GM12891 (cell line): Measurements from ENCODE around the gene RNF152.

Experiments
- DNase-seq: peaks from one replicate; pipeline ENCODE4 v3.0.0; 2011; ENCODE audit warnings: low spot score; ENCODE audit not compliant: insufficient read length
- FAIRE-seq: peaks from 2 replicates; lab custom pipeline; 2011; peaks lifted over from hg19 to GRCh38; lab: Jason Lieb, UNC
- PAX5 ChIP-seq: IDR thresholded peaks from 2 replicates; pipeline ENCODE4 v1.6.1; 2011; ENCODE audit warnings: low read length, moderate library complexity, mild to moderate bottlenecking; ENCODE audit not compliant: insufficient read depth, severe bottlenecking
- POLR2A ChIP-seq: IDR thresholded peaks from 2 replicates; pipeline ENCODE4 v1.6.1; 2011; ENCODE audit warnings: low read depth, low read length, control low read depth
- POLR2AphosphoS5 ChIP-seq: IDR thresholded peaks from 2 replicates; pipeline ENCODE4 v1.6.1; 2011; ENCODE audit warnings: low read depth, low read length, control low read depth
- POU2F2 ChIP-seq: IDR thresholded peaks from 2 replicates; pipeline ENCODE4 v1.6.1; 2011; ENCODE audit warnings: low read depth, mild to moderate bottlenecking, control low read depth, low read length, moderate library complexity
- SPI1 ChIP-seq: IDR thresholded peaks from 2 replicates; pipeline ENCODE4 v1.6.1; 2011; ENCODE audit warnings: low read depth, low read length, control low read depth
- TAF1 ChIP-seq: IDR thresholded peaks from 2 replicates; pipeline ENCODE4 v1.6.1; 2011; ENCODE audit warnings: low read depth, low read length, control low read depth

Gene RNF152

DNA sequence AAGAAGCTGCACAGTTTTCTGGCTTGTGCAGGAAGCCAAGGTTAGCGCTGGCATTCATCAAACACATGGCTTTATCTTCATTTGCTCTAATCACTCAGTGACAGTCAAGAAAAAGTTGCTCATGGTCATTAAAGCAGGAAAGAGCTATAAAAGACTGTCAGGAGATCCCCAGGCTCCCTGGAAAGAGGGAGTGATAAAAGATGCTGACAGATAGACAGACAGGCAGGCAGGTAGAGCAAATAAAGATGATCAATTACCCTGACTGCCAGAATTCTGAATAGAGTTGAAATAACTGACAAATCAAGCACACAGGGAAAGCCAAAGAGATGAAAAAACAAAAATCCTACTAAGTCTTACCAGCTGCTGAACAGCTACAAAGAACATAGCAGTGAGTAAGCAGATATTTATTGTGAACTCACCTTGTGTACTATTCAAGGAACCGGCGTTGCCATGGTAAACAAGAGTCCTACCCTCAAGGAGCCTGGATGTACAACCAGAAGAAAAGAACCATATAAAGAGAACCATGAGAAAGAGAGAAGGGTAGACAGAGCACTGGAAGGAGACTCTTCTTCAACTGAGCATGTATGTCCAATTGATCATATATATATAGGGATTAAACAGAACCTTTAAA lies 68.0 kb downstream of the RNF152 start:
- TF ChIP-seq POLR2A: no peak
- no peak for TF ChIP-seq SPI1
- TF ChIP-seq POU2F2: no peak
- TF ChIP-seq PAX5: no peak
- TF ChIP-seq POLR2AphosphoS5: no peak
- no peak for TF ChIP-seq TAF1
- no peak for FAIRE-seq
- no peak for DNase-seq

GRCh38 chr18:61823595-61823994 lies 69.2 kb downstream of the RNF152 start:
- no peak for DNase-seq
- no peak for TF ChIP-seq SPI1
- TF ChIP-seq POU2F2: no peak
- no peak for TF ChIP-seq TAF1
- TF ChIP-seq PAX5: no peak
- no peak for TF ChIP-seq POLR2AphosphoS5
- TF ChIP-seq POLR2A: no peak
- FAIRE-seq: no peak

DNA sequence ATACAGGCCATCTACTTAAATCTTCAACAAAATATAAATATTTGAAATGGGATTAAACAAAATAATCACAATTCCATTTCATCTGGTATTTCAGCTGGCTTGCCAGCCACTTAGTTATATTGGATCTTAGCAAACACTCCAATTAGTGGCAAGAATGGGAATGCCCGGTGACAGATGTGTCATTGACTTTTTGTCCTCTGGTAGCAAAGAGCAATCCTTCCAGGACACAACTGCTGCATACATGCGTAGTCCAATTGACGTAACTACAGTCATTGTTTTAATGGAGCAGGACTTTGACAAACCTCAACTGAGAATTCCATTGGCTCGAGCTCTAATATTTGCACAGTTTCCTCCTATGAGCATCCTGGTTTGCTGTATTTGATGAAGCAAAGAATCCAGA lies 69.9 kb downstream of the RNF152 start:
- TF ChIP-seq PAX5 (no peak), POU2F2 (no peak), POLR2A (no peak), POLR2AphosphoS5 (no peak), TAF1 (no peak), SPI1 (no peak)
- FAIRE-seq (no peak), DNase-seq (no peak)

DNA sequence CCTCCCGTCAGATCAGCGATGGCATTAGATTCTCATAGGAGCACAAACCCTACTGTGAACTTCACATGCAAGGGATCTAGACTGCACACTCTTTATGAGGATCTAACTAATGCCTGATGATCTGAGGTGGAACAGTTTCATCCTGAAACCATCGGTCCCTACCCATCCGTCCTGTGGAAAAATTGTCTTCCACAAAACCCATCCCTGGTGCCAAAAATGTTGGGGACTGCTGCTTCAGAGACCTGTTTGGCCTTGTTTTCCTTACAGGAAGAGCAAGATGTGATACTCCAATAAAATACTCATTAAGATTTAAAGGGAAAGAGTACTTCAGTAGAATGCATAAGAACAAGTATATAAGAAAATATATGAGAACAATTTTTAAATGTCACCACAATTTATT lies 71.1 kb downstream of the RNF152 start:
- no peak for FAIRE-seq
- no peak for TF ChIP-seq SPI1
- TF ChIP-seq PAX5: no peak
- TF ChIP-seq POLR2AphosphoS5: no peak
- no peak for TF ChIP-seq POLR2A
- TF ChIP-seq TAF1: no peak
- TF ChIP-seq POU2F2: no peak
- DNase-seq: no peak

GRCh38 chr18:61820882-61821281 lies 71.9 kb downstream of the RNF152 start:
- TF ChIP-seq POLR2A (no peak), POLR2AphosphoS5 (no peak), SPI1 (no peak), POU2F2 (no peak), TAF1 (no peak), PAX5 (no peak)
- no peak for DNase-seq
- no peak for FAIRE-seq

- FAIRE-seq (no peak), DNase-seq (no peak)
- TF ChIP-seq POLR2A (no peak), POLR2AphosphoS5 (no peak), PAX5 (no peak), TAF1 (no peak), POU2F2 (no peak), SPI1 (no peak)
These were observed 75.7 kb downstream of the RNF152 start for GRCh38 chr18:61817086-61817485.

DNA sequence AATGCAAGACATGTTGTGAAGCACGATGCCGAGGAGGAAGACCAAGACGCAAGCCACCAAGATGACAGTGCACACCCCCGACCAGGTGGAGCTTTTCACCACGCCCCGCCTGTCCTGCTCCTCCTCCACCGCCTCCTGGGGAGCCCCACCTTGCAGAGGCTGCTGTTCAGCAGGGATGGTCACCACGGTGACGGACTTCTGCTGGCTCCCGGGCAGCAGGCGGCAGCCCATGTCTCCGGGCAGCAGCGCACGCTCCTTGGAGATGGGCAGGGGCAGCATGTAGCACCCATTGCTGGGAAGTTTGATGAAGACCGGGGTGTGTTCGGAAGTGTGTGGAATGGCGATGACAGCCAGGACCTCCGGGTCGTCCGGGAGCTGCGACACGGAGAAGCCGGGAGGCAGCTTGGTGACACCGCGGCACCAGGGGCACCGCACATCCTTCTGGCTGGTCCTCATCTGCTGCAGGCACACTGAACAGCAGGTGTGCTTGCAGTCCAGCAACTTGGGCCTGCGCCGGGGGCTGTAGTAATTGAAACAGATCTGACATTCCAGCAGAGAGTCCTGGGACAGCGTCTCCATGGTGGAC lies 76.8 kb downstream of the RNF152 start:
- FAIRE-seq (no peak), DNase-seq (no peak)
- TF ChIP-seq POLR2A (no peak), SPI1 (no peak), POU2F2 (no peak), PAX5 (no peak), TAF1 (no peak), POLR2AphosphoS5 (no peak)

GRCh38 chr18:61808286-61808685 lies 84.5 kb downstream of the RNF152 start:
- no peak for FAIRE-seq
- no peak for TF ChIP-seq POLR2AphosphoS5
- TF ChIP-seq POU2F2: no peak
- no peak for TF ChIP-seq POLR2A
- TF ChIP-seq PAX5: no peak
- TF ChIP-seq SPI1: no peak
- TF ChIP-seq TAF1: no peak
- DNase-seq: no peak

DNA sequence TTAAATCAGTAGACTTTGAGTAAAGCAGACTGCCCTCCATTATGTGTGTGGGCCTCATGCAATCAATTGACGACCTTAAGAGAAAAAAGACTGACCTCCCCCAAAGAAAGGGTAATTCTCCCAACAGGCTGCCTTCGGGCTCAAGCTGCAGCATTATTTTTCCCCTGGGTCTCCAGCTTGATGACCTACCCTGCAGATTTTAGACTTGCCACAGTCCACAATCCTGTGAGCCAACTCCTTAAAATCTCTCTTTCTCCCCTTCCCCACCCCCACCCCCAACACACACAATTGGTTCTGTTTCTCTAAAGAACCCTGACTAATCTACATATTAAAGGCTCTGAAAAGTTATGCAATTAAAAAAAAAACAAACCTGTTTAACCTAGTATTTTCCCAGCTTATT lies 89.4 kb downstream of the RNF152 start:
- no peak for FAIRE-seq
- DNase-seq: no peak
- no peak for TF ChIP-seq PAX5
- TF ChIP-seq TAF1: no peak
- TF ChIP-seq SPI1: no peak
- no peak for TF ChIP-seq POLR2A
- TF ChIP-seq POLR2AphosphoS5: no peak
- TF ChIP-seq POU2F2: no peak
